K562 (cell line): ENCODE measurements around the gene NR1D1. TPM values are rescaled to one million over a fixed set of nuclear protein-coding genes. Genes with fewer than 3 reads are reported as not detected.
A peak's percentile ranks its signal among the peaks of the same experiment; 100 is the strongest.

Source experiments
- ARID1B ChIP-seq: fragments of 450-650 bp; IDR thresholded peaks from 2 replicates; pipeline ENCODE4 v1.6.1; 2016; ENCODE audit warnings: antibody characterized with exemption, mild to moderate bottlenecking, inconsistent platforms
- ARID3B ChIP-seq: fragments of 250-450 bp; sonication (Bioruptor Pico); IDR thresholded peaks from 2 replicates; pipeline ENCODE4 v1.4.0; 2020; ENCODE audit warnings: borderline replicate concordance
- DPF2 ChIP-seq: fragments of 450-650 bp; IDR thresholded peaks from 2 replicates; pipeline ENCODE4 v1.6.1; 2016
- E2F8 ChIP-seq: fragments of 450-650 bp; IDR thresholded peaks from 2 replicates; pipeline ENCODE4 v1.7.1; 2018; ENCODE audit warnings: mild to moderate bottlenecking, low read depth; ENCODE audit not compliant: partially characterized antibody
- MAZ ChIP-seq, 2 experiments: fragments of 450-650 bp in 1 of 2; sonication (generic) in 1 of 2; formaldehyde crosslinking; IDR thresholded peaks in 1 of 2; conservative IDR thresholded peaks in 1 of 2; 2 replicates each; pipeline versions ENCODE4 v1.4.0 to v1.5.0; 2020; ENCODE audit warnings: mild to moderate bottlenecking in 1 of 2, missing genetic modification reagents in 1 of 2
- NR2C1 ChIP-seq, 2 experiments: fragments of 450-650 bp; IDR thresholded peaks; 2 replicates each; pipeline ENCODE4 v1.6.1; 2017; ENCODE audit warnings: mild to moderate bottlenecking in 2 of 2, antibody characterized with exemption in 1 of 2, inconsistent platforms in 1 of 2, missing compliant biosample characterization in 1 of 2, missing genetic modification characterization in 1 of 2
- NR2C2 ChIP-seq, 2 experiments: fragments of 200-800 bp in 1 of 2; sonication (Bioruptor generic) in 1 of 2; sonication (generic) in 1 of 2; formaldehyde crosslinking in 1 of 2; IDR thresholded peaks; 2 replicates each; pipeline versions ENCODE4 v1.6.1 to v1.8.0; 2016 to 2022; ENCODE audit warnings: mild to moderate bottlenecking in 1 of 2, missing compliant biosample characterization in 1 of 2, missing genetic modification characterization in 1 of 2, missing genetic modification reagents in 1 of 2
- SIN3B ChIP-seq: fragments of 450-650 bp; IDR thresholded peaks from 2 replicates; pipeline ENCODE4 v1.6.1; 2017; ENCODE audit warnings: low read depth, mild to moderate bottlenecking, moderate library complexity
- SMAD4 ChIP-seq: fragments of 250-450 bp; sonication (Bioruptor Pico); conservative IDR thresholded peaks from 2 replicates; pipeline ENCODE4 v1.8.0; 2021; ENCODE audit warnings: inconsistent platforms, mild to moderate bottlenecking, moderate library complexity
- TBL1XR1 ChIP-seq, 2 experiments: IDR thresholded peaks; 2 replicates each; pipeline ENCODE4 v1.6.1; 2012; ENCODE audit warnings: improper control_type of control experiment in 2 of 2, low read length in 2 of 2, mild to moderate bottlenecking in 1 of 2
- TCF3 ChIP-seq: sonication (generic); formaldehyde crosslinking; IDR thresholded peaks from 2 replicates; pipeline ENCODE4 v1.4.0; 2020; ENCODE audit warnings: mild to moderate bottlenecking, missing genetic modification reagents
- TRIM24 ChIP-seq, 2 experiments: fragments of 450-650 bp; IDR thresholded peaks; 2 replicates each; pipeline ENCODE4 v1.6.1; 2016
- VEZF1 ChIP-seq: fragments of 200-800 bp; sonication (Bioruptor generic); IDR thresholded peaks from 2 replicates; pipeline ENCODE4 v1.6.1; 2017; ENCODE audit warnings: missing genetic modification characterization, missing compliant biosample characterization
- ZBTB2 ChIP-seq: fragments of 450-650 bp; IDR thresholded peaks from 2 replicates; pipeline ENCODE4 v1.6.1; 2016; ENCODE audit warnings: antibody characterized with exemption
- ZBTB33 ChIP-seq: sonication (generic); formaldehyde crosslinking; IDR thresholded peaks from 2 replicates; pipeline ENCODE4 v1.8.1; 2023; ENCODE audit warnings: mild to moderate bottlenecking, missing genetic modification reagents
- ZBTB7A ChIP-seq: IDR thresholded peaks from 2 replicates; pipeline ENCODE4 v1.6.1; 2011; ENCODE audit warnings: low read depth, mild to moderate bottlenecking, low read length, moderate library complexity, borderline replicate concordance; ENCODE audit not compliant: control insufficient read depth
- polyA plus RNA-seq, 8 experiments: library from polyadenylated mRNA; depleted of rRNA in 4 of 8; stranded (reverse) in 5 of 8; unstranded in 3 of 8; fragments of >200 nt; fragmentation: Nextera tagmentation in 2 of 8; fragmentation: Illumina TruSeq in 1 of 8; extraction: Ambion mirVana in 2 of 8; extraction: Trizol in 1 of 8; gene quantifications; 2 replicates each; pipeline versions ENCODE4 v1.2.1 to v1.2.3, GENCODE V29; 2011 to 2014; ENCODE audit warnings: inconsistent platforms in 1 of 8, missing spikeins in 1 of 8
- total RNA-seq, 7 experiments: library from RNA; depleted of rRNA in 6 of 7; stranded (reverse); fragments of >200 nt in 6 of 7; fragmentation: Illumina TruSeq in 2 of 7; extraction: Trizol in 2 of 7; gene quantifications; 2 replicates each; pipeline versions ENCODE4 v1.2.1 to v1.2.3, GENCODE V29; 2011 to 2021; ENCODE audit warnings: low replicate concordance in 1 of 7

The NR1D1 gene
- total and polyA plus RNA-seq, 9 of the 15 experiments (the other 6 are each of a cell fraction or from before 2014, with no cell fraction given) = 0.25 to 7.7 (median 0.65) TPM

GRCh38 chr17:40075201-40075941, 25.0 kb downstream of the NR1D1 start (continued):
- TF ChIP-seq ZBTB33 (peak; percentile 60; the same call in 1 of the 2 replicates), TRIM24 (IDR thresholded peaks at IDR 0.05) (peak; percentile 27 to 89; a peak in 3 of 4 replicates), SIN3B (0 out of 2 replicates have a peak, but pooled peaks have one; percentile 13), ZBTB7A (peak; percentile 62; the same call in 1 of the 2 replicates), VEZF1 (peak; percentile 76), DPF2 (peak; percentile 46; the same call in 1 of the 2 replicates), MAZ (CRISPR knock-in tag; conservative IDR thresholded peaks at IDR 0.05 in 1 of 2, IDR thresholded peaks at IDR 0.05 in 1 of 2) (peak; percentile 50 to 74; a peak in 2 of 4 replicates), TBL1XR1 (IDR thresholded peaks at IDR 0.05; ENCODE audit: low read length in 2 of 2) (peak; percentile 66 to 73; a peak in 3 of 4 replicates), ARID3B (CRISPR knock-in tag) (no peak), NR2C2 (CRISPR knock-in tag; IDR thresholded peaks at IDR 0.05) (no peak), NR2C2 (tag; IDR thresholded peaks at IDR 0.05) (peak; percentile 67), E2F8 (peak; percentile 43), TCF3 (0 out of 2 replicates have a peak, but pooled peaks have one; percentile 8), SMAD4 (CRISPR knock-in tag) (peak; percentile 72), NR2C1 (IDR thresholded peaks at IDR 0.05) (peak; percentile 56; the same call in 1 of the 2 replicates), NR2C1 (tag; IDR thresholded peaks at IDR 0.05) (peak; percentile 40; the same call in 1 of the 2 replicates), ARID1B (peak; percentile 35; the same call in 1 of the 2 replicates), ZBTB2 (peak; percentile 54; the same call in 1 of the 2 replicates)
